Body of pancreas (tissue), 4 donors: Measurements from ENCODE around the gene SRRM4.

ENCODE experiments used
- POLR2A ChIP-seq, 3 donors: fragments of 450-650 bp; IDR thresholded peaks; one replicate each; pipeline ENCODE4 v1.6.1; 2016; ENCODE audit warnings: antibody characterized with exemption in 3 of 3, mild to moderate bottlenecking in 2 of 3
- TF ChIP-seq, protein P1 (sequence below), 7 experiments: fragments of 450-650 bp in 4 of 7; fragments of 200-600 bp in 3 of 7; sonication (generic) in 3 of 7; IDR thresholded peaks; one replicate each; pipeline ENCODE4 v1.5.1; 2016 to 2019; ENCODE audit warnings: antibody characterized with exemption in 7 of 7

DNA sequence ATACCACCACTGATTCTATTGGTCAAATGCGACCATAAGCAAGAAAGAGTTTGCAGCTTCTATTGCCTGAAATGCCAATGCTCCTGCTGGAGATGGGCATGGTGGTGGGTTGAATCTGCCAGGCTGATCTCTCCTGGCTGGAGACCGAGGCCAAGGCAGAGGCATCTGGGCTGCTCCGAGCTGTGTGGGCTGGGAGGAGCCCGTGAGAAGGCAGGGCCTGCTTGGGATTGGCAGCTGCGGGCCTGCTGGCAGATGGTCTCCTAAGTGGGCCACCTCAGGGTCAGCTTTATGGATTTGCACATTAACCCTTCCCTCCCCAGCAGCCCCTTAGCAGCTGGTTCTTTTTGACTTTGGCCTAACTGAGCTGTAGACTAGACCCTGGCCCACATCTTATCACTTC lies 25.4 kb downstream of the SRRM4 start:
- TF ChIP-seq, protein P1, sequence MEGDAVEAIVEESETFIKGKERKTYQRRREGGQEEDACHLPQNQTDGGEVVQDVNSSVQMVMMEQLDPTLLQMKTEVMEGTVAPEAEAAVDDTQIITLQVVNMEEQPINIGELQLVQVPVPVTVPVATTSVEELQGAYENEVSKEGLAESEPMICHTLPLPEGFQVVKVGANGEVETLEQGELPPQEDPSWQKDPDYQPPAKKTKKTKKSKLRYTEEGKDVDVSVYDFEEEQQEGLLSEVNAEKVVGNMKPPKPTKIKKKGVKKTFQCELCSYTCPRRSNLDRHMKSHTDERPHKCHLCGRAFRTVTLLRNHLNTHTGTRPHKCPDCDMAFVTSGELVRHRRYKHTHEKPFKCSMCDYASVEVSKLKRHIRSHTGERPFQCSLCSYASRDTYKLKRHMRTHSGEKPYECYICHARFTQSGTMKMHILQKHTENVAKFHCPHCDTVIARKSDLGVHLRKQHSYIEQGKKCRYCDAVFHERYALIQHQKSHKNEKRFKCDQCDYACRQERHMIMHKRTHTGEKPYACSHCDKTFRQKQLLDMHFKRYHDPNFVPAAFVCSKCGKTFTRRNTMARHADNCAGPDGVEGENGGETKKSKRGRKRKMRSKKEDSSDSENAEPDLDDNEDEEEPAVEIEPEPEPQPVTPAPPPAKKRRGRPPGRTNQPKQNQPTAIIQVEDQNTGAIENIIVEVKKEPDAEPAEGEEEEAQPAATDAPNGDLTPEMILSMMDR (IDR thresholded peaks at IDR 0.05) = no peak
- no peak for TF ChIP-seq POLR2A (IDR thresholded peaks at IDR 0.05)
